Ovary (tissue), 9 donors: ENCODE data around the gene NUMBL. TPM values are rescaled to one million over a fixed set of nuclear protein-coding genes. Genes with fewer than 3 reads are reported as not detected.

Experiments used
- DNase-seq, 5 donors: peaks; one replicate each; pipeline ENCODE4 v3.0.0-alpha.2; 2019 to 2020
- H3K27ac ChIP-seq, 2 donors: fragments of 200-600 bp; one replicate each; pipeline versions ENCODE4 v1.5.1 to v1.8.0; 2019 to 2022
- H3K27me3 ChIP-seq: fragments of 200-600 bp; one replicate; pipeline ENCODE4 v1.8.0; 2022
- H3K36me3 ChIP-seq: fragments of 200-600 bp; sonication (generic); one replicate; pipeline ENCODE4 v1.5.1; 2019
- H3K4me1 ChIP-seq: one replicate; pipeline ENCODE4 v1.8.1; 2013; ENCODE audit warnings: mild to moderate bottlenecking, moderate library complexity; ENCODE audit not compliant: insufficient read depth
- H3K4me3 ChIP-seq: fragments of 200-600 bp; sonication (generic); one replicate; pipeline ENCODE4 v1.5.1; 2017
- H3K9me3 ChIP-seq, 2 donors: fragments of 200-600 bp in 1 of 2; sonication (generic) in 1 of 2; one replicate each; pipeline versions ENCODE4 v1.5.1 to v1.8.1; 2013 to 2019; ENCODE audit warnings: mild to moderate bottlenecking in 1 of 2, moderate library complexity in 1 of 2
- CTCF ChIP-seq, 3 donors: fragments of 450-650 bp in 2 of 3; fragments of 200-600 bp in 1 of 3; IDR thresholded peaks; one replicate each; pipeline versions ENCODE4 v1.5.1 to v1.8.0; 2016 to 2022; ENCODE audit warnings: antibody characterized with exemption in 3 of 3, mild to moderate bottlenecking in 1 of 3
- EP300 ChIP-seq: sonication (generic); formaldehyde crosslinking; IDR thresholded peaks from one replicate; pipeline ENCODE4 v1.6.1; 2017; ENCODE audit warnings: antibody characterized with exemption
- POLR2A ChIP-seq: fragments of 450-650 bp; IDR thresholded peaks from one replicate; pipeline ENCODE4 v1.6.1; 2017; ENCODE audit warnings: antibody characterized with exemption, mild to moderate bottlenecking, moderate library complexity
- WGBS, 3 donors: extraction: QIAGEN DNeasy Blood & Tissue Kit in 1 of 3; methylation state at CpG; one replicate each; pipeline versions ENCODE4 v1.1.5 to v1.1.7; 2013 to 2017; 5-methylcytosine and 5-hydroxymethylcytosine counted together
- intact Hi-C, 4 donors: fragments of 100-400 bp; cut with DNase I; formaldehyde crosslinking; loops; one replicate each; pipeline versions ENCODE4 v1.11.0 to v1.15.1; 2022 to 2023
- polyA plus RNA-seq, 2 donors: library from polyadenylated mRNA; stranded (reverse); fragments of 200-250 nt in 1 of 2; fragments of 350-450 nt in 1 of 2; fragmentation: Illumina TruSeq in 1 of 2; extraction: RNeasy Lipid Tissue Mini Kit (QIAGEN cat#74804) in 1 of 2; gene quantifications; one replicate each; pipeline ENCODE4 v1.2.3, GENCODE V29; 2013 to 2014
- total RNA-seq, 7 donors: library from RNA; depleted of rRNA in 2 of 7; stranded (reverse); fragments of >200 nt in 2 of 7; fragmentation: NEBNext Ultra II Directional in 3 of 7; extraction: Animal tissue kit (Norgen Biotek cat#: 25700) in 3 of 7; gene quantifications; one replicate each; pipeline versions ENCODE4 v1.1.0 to v1.2.4, GENCODE V29; 2016 to 2023
- donor health status: DM: no; HTN: no; CAD: no; lungs with moderate emphysema.
- donor health status: DM: no; HTN: no; CAD: no.
- donor health status: Bipolar disorder and iron deficiency.
- donor health status: DM: yes; HTN: yes; CAD: no.
- donor health status: DM: no; HTN: no; CAD: no.
- donor health status: DM: yes; HTN: yes; CAD: no.

NUMBL gene
- total and polyA plus RNA-seq, 9 donors, result 6.7 to 88.9 (median 62.3) TPM

DNA sequence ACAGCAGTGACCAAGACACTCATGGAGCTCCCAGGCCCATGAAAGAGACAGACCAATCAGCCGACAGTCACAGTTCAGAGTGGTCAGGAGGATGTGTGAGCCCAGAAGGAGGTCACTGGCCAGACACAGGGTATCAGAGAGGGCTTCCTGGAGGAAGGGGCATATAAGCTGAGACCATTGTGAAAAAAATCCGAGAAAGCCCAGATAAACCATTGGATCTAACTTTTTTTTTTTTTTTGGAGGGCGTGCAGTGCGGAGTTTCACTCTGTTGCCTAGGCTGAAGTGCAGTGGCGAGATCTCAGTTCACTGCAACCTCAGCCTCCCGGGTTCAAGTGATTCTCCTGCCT lies 30.7 kb upstream of the NUMBL start:
- no peak for TF ChIP-seq EP300
- TF ChIP-seq CTCF (IDR thresholded peaks at IDR 0.05), result no peak
- TF ChIP-seq POLR2A, result no peak
- peak overlapping the region; percentile 86 for H3K4me3 ChIP-seq
- no peaks in the 10 kb centered on the region for H3K9me3 ChIP-seq
- no peak for DNase-seq
- H3K27ac ChIP-seq, result peak overlapping the region; percentile 24 to 33
- no peaks in the 10 kb centered on the region for H3K36me3 ChIP-seq
- intact Hi-C loops, result no loop called here
- H3K4me1 ChIP-seq, result peaks cover 9% of the 10 kb centered on the region
- H3K27me3 ChIP-seq, result no peaks in the 10 kb centered on the region
- WGBS, 3 donors, result 79 to 90% (median 86%) methylated on average over 6 of the region's 6 CpGs

- no peak for TF ChIP-seq POLR2A
- no peak for TF ChIP-seq CTCF (IDR thresholded peaks at IDR 0.05)
- no peak for TF ChIP-seq EP300
- WGBS, 3 donors, result 42 to 45% (median 43%) methylated on average over 7 of the region's 7 CpGs
- intact Hi-C loops, result loop anchor here in 2 of 4 donors (5.0 to 10.0 kb wide), 2 partner anchors 57 to 85 kb away; no protein-coding TSS in a partner anchor
- Histone ChIP-seq H3K36me3 (no peaks in the 10 kb centered on the region), H3K27ac (no peak overlapping the region), H3K4me3 (peak overlapping the region; percentile 86), H3K4me1 (peaks cover 11% of the 10 kb centered on the region), H3K27me3 (no peaks in the 10 kb centered on the region), H3K9me3 (no peaks in the 10 kb centered on the region)
- no peak for DNase-seq
Observed at GRCh38 chr19:40719414-40719894, 29.0 kb upstream of the NUMBL start.

- H3K27ac ChIP-seq, result peak overlapping the region; percentile 35 to 95
- H3K4me3 ChIP-seq, result peak overlapping the region; percentile 86
- WGBS, 3 donors, result 2 to 4% (median 3%) methylated on average over 15 to 16 of the region's 16 CpGs
- DNase-seq, result peak; percentile 57 to 76 (median 71)
- no peaks in the 10 kb centered on the region for H3K27me3 ChIP-seq
- peaks cover 12% of the 10 kb centered on the region for H3K4me1 ChIP-seq
- no peaks in the 10 kb centered on the region for H3K36me3 ChIP-seq
- TF ChIP-seq POLR2A (peak; percentile 9), EP300 (no peak)
- no peaks in the 10 kb centered on the region for H3K9me3 ChIP-seq
- intact Hi-C loops, result loop anchor here in 2 of 4 donors (5.0 to 10.0 kb wide), 2 partner anchors 57 to 86 kb away; no protein-coding TSS in a partner anchor
Observed at GRCh38 chr19:40718774-40719391, 28.4 kb upstream of the NUMBL start.

DNA sequence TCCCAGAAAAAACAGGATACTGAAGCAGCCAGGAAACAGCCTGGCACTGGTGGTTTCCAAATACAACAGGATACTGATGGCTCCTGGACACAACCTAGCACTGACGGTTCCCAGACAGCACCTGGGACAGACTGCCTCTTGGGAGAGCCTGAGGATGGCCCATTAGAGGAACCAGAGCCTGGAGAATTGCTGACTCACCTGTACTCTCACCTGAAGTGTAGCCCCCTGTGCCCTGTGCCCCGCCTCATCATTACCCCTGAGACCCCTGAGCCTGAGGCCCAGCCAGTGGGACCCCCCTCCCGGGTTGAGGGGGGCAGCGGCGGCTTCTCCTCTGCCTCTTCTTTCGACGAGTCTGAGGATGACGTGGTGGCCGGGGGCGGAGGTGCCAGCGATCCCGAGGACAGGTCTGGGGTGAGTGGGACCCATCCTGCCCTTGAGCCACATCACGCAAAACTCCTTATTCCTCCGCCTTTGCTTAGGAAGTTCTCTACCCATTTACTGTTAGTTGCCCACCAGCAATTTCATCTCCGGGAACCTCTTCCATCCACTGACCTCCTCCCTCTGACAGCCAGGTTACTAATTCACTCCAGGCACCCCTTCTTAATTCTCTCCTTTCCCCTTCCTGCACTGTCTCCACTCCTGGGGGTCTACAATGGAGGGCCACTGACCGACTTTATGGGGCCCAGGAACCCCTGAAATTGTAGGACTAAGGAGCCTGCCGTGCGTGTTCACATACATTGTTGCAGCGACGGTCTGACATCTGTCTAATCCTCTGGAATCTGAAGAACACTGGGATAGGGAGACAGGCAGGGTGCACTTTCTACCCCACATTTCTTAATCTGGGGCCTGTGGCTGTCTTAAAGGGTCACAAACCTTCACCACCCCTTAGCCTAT lies 27.7 kb upstream of the NUMBL start:
- WGBS, 3 donors, result 15 to 33% (median 32%) methylated on average over 17 to 20 of the region's 20 CpGs
- intact Hi-C loops, result loop anchor here in 2 of 4 donors (5.0 to 10.0 kb wide), 2 partner anchors 56 to 87 kb away; no protein-coding TSS in a partner anchor
- Histone ChIP-seq H3K4me1 (peaks cover 12% of the 10 kb centered on the region), H3K4me3 (peak overlapping the region; percentile 86), H3K9me3 (no peaks in the 10 kb centered on the region), H3K36me3 (no peaks in the 10 kb centered on the region), H3K27ac (peak overlapping the region; percentile 35 to 95), H3K27me3 (no peaks in the 10 kb centered on the region)
- TF ChIP-seq EP300 (no peak), CTCF (IDR thresholded peaks at IDR 0.05) (no peak)
- DNase-seq, result peak; percentile 38 to 66 (median 63)
